HepG2 (cell line): Measurements from ENCODE around the gene NTN5. TPM values are rescaled to one million over a fixed set of nuclear protein-coding genes. Genes with fewer than 3 reads are reported as not detected.
A peak's percentile ranks its signal among the peaks of the same experiment; 100 is the strongest.

Experiments
- GZF1 ChIP-seq: sonication (generic); formaldehyde crosslinking; IDR thresholded peaks from 2 replicates; pipeline ENCODE4 v1.5.1; 2020; ENCODE audit warnings: mild to moderate bottlenecking, missing genetic modification reagents
- PPARG ChIP-seq: conservative IDR thresholded peaks from 2 replicates; pipeline ENCODE4 v1.6.1; 2016; ENCODE audit warnings: missing biosample characterization, missing genetic modification reagents
- RARA ChIP-seq: IDR thresholded peaks from 2 replicates; pipeline ENCODE4 v1.6.1; 2016; ENCODE audit warnings: missing genetic modification reagents, missing compliant biosample characterization
- SOX5 ChIP-seq: IDR thresholded peaks from 2 replicates; pipeline ENCODE4 v1.6.1; 2016; ENCODE audit warnings: borderline replicate concordance
- ZMYM3 ChIP-seq: sonication (generic); formaldehyde crosslinking; IDR thresholded peaks from 2 replicates; pipeline ENCODE4 v1.5.1; 2020; ENCODE audit warnings: mild to moderate bottlenecking, missing genetic modification reagents
- ZNF317 ChIP-seq: sonication (generic); formaldehyde crosslinking; IDR thresholded peaks from 2 replicates; pipeline ENCODE4 v1.5.0; 2020; ENCODE audit warnings: mild to moderate bottlenecking, missing genetic modification reagents
- ZNF766 ChIP-seq: sonication (generic); formaldehyde crosslinking; IDR thresholded peaks from 2 replicates; pipeline ENCODE4 v1.5.0; 2020; ENCODE audit warnings: missing genetic modification reagents, borderline replicate concordance
- ZSCAN20 ChIP-seq: sonication (generic); formaldehyde crosslinking; IDR thresholded peaks from 2 replicates; pipeline ENCODE4 v1.4.0; 2020; ENCODE audit warnings: missing genetic modification reagents, mild to moderate bottlenecking, borderline replicate concordance
- polyA plus RNA-seq, 8 experiments: library from polyadenylated mRNA; depleted of rRNA in 3 of 8; stranded (reverse) in 7 of 8; unstranded in 1 of 8; fragments of >200 nt; fragmentation: Illumina TruSeq in 4 of 8; extraction: Trizol in 4 of 8; gene quantifications; 2 replicates each; pipeline versions ENCODE4 v1.2.1 to v1.2.3, GENCODE V29; 2011 to 2016; ENCODE audit warnings: low read depth in 4 of 8, missing spikeins in 1 of 8, mixed read lengths in 1 of 8; ENCODE audit not compliant: insufficient read depth in 1 of 8
- total RNA-seq, 5 experiments: library from RNA; depleted of rRNA; stranded (reverse); fragments of >200 nt; fragmentation: Illumina TruSeq; extraction: Trizol; gene quantifications; 2 replicates each; pipeline ENCODE4 v1.2.3, GENCODE V29; 2016; ENCODE audit warnings: low read depth in 1 of 5
- TF ChIP-seq, protein P1 (sequence below): sonication (generic); formaldehyde crosslinking; IDR thresholded peaks from 2 replicates; pipeline ENCODE4 v1.8.1; 2023; ENCODE audit warnings: missing genetic modification reagents, inconsistent platforms, borderline replicate concordance
- TF ChIP-seq, protein P2 (sequence below): sonication (generic); formaldehyde crosslinking; IDR thresholded peaks from 2 replicates; pipeline ENCODE4 v1.4.0; 2020; ENCODE audit warnings: missing genetic modification reagents
- TF ChIP-seq, protein P3 (sequence below): sonication (generic); formaldehyde crosslinking; IDR thresholded peaks from 2 replicates; pipeline ENCODE4 v1.5.0; 2020; ENCODE audit warnings: mild to moderate bottlenecking, missing genetic modification reagents, borderline replicate concordance
- TF ChIP-seq, protein P4 (sequence below): IDR thresholded peaks from 2 replicates; pipeline ENCODE4 v1.6.1; 2012; ENCODE audit warnings: inconsistent platforms
- TF ChIP-seq, protein P5 (sequence below): sonication (generic); formaldehyde crosslinking; IDR thresholded peaks from 2 replicates; pipeline ENCODE4 v1.4.0; 2020; ENCODE audit warnings: mild to moderate bottlenecking, missing genetic modification reagents
- TF ChIP-seq, protein P6 (sequence below): sonication (generic); formaldehyde crosslinking; IDR thresholded peaks from 2 replicates; pipeline ENCODE4 v1.8.1; 2023; ENCODE audit warnings: missing genetic modification reagents, mild to moderate bottlenecking, borderline replicate concordance

Gene NTN5
- total and polyA plus RNA-seq, 2 of the 13 experiments (the other 11 are each of a cell fraction or from before 2014, with no cell fraction given): 0.05 TPM; not detected in 1

DNA sequence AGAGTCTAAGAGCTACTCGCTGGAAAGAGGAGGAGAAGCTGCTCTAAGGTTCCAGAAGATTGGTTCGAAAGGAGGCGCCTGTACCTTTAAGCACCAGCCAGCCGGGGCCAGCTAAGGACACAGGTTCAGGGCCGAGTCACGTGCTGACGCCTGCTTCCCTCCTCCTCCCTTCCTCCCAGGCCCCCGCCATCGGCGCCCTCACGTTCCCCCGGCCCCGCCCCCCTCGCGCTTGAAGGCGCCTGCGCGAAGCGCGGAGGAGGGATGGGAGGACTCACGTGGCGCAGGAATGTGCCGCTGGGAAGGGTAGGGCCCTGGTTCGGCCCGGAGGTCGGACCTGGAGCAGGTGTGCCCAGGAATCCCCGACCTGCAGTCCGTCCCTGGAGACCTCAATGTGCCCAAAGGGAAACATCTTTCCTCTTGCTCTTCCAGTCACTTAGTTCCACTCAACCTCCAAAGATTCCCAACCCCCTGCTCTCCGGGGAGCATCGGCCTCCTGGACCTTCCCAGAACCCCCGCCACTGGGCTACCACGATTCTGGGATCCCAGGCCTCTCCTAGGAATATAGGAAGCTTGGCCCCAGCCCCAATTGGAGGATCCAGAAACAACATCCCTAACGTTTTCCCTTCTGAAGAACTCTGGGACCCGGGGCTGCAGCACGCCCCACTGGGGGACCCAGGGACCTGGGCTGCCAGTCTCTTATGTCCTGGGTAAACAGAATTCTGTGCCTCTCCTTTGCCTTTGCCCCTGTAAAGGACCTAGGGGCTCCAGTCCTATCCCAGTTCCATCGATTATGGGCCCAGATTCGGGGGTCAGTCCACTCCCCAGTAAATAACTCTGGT is 38.2 kb downstream of the NTN5 start (continued):
- TF ChIP-seq, protein P1, sequence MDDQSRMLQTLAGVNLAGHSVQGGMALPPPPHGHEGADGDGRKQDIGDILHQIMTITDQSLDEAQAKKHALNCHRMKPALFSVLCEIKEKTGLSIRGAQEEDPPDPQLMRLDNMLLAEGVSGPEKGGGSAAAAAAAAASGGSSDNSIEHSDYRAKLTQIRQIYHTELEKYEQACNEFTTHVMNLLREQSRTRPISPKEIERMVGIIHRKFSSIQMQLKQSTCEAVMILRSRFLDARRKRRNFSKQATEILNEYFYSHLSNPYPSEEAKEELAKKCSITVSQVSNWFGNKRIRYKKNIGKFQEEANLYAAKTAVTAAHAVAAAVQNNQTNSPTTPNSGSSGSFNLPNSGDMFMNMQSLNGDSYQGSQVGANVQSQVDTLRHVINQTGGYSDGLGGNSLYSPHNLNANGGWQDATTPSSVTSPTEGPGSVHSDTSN (CRISPR knock-in tag): no peak
- TF ChIP-seq ZSCAN20: no peak
- no peak for TF ChIP-seq GZF1 (CRISPR knock-in tag)
- TF ChIP-seq, protein P2, sequence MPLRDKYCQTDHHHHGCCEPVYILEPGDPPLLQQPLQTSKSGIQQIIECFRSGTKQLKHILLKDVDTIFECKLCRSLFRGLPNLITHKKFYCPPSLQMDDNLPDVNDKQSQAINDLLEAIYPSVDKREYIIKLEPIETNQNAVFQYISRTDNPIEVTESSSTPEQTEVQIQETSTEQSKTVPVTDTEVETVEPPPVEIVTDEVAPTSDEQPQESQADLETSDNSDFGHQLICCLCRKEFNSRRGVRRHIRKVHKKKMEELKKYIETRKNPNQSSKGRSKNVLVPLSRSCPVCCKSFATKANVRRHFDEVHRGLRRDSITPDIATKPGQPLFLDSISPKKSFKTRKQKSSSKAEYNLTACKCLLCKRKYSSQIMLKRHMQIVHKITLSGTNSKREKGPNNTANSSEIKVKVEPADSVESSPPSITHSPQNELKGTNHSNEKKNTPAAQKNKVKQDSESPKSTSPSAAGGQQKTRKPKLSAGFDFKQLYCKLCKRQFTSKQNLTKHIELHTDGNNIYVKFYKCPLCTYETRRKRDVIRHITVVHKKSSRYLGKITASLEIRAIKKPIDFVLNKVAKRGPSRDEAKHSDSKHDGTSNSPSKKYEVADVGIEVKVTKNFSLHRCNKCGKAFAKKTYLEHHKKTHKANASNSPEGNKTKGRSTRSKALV (CRISPR knock-in tag): 0 out of 2 replicates have a peak, but pooled peaks have one; percentile 24
- peak; percentile 30; the same call in 1 of the 2 replicates for TF ChIP-seq ZNF766 (CRISPR knock-in tag)
- TF ChIP-seq RARA (CRISPR knock-in tag): peak; percentile 95
- TF ChIP-seq, protein P3, sequence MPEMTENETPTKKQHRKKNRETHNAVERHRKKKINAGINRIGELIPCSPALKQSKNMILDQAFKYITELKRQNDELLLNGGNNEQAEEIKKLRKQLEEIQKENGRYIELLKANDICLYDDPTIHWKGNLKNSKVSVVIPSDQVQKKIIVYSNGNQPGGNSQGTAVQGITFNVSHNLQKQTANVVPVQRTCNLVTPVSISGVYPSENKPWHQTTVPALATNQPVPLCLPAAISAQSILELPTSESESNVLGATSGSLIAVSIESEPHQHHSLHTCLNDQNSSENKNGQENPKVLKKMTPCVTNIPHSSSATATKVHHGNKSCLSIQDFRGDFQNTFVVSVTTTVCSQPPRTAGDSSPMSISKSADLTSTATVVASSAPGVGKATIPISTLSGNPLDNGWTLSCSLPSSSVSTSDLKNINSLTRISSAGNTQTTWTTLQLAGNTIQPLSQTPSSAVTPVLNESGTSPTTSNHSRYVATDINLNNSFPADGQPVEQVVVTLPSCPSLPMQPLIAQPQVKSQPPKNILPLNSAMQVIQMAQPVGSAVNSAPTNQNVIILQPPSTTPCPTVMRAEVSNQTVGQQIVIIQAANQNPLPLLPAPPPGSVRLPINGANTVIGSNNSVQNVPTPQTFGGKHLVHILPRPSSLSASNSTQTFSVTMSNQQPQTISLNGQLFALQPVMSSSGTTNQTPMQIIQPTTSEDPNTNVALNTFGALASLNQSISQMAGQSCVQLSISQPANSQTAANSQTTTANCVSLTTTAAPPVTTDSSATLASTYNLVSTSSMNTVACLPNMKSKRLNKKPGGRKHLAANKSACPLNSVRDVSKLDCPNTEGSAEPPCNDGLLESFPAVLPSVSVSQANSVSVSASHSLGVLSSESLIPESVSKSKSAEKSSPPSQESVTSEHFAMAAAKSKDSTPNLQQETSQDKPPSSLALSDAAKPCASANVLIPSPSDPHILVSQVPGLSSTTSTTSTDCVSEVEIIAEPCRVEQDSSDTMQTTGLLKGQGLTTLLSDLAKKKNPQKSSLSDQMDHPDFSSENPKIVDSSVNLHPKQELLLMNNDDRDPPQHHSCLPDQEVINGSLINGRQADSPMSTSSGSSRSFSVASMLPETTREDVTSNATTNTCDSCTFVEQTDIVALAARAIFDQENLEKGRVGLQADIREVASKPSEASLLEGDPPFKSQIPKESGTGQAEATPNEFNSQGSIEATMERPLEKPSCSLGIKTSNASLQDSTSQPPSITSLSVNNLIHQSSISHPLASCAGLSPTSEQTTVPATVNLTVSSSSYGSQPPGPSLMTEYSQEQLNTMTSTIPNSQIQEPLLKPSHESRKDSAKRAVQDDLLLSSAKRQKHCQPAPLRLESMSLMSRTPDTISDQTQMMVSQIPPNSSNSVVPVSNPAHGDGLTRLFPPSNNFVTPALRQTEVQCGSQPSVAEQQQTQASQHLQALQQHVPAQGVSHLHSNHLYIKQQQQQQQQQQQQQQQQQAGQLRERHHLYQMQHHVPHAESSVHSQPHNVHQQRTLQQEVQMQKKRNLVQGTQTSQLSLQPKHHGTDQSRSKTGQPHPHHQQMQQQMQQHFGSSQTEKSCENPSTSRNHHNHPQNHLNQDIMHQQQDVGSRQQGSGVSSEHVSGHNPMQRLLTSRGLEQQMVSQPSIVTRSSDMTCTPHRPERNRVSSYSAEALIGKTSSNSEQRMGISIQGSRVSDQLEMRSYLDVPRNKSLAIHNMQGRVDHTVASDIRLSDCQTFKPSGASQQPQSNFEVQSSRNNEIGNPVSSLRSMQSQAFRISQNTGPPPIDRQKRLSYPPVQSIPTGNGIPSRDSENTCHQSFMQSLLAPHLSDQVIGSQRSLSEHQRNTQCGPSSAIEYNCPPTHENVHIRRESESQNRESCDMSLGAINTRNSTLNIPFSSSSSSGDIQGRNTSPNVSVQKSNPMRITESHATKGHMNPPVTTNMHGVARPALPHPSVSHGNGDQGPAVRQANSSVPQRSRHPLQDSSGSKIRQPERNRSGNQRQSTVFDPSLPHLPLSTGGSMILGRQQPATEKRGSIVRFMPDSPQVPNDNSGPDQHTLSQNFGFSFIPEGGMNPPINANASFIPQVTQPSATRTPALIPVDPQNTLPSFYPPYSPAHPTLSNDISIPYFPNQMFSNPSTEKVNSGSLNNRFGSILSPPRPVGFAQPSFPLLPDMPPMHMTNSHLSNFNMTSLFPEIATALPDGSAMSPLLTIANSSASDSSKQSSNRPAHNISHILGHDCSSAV (CRISPR knock-in tag): no peak
- TF ChIP-seq, protein P4, sequence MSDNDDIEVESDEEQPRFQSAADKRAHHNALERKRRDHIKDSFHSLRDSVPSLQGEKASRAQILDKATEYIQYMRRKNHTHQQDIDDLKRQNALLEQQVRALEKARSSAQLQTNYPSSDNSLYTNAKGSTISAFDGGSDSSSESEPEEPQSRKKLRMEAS: peak; percentile 96
- peak; percentile 66; the same call in 1 of the 2 replicates for TF ChIP-seq ZMYM3 (CRISPR knock-in tag)
- TF ChIP-seq SOX5 (CRISPR knock-in tag): peak; percentile 38; the same call in 1 of the 2 replicates
- no peak for TF ChIP-seq ZNF317 (CRISPR knock-in tag)
- TF ChIP-seq, protein P5, sequence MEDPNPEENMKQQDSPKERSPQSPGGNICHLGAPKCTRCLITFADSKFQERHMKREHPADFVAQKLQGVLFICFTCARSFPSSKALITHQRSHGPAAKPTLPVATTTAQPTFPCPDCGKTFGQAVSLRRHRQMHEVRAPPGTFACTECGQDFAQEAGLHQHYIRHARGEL: no peak
- TF ChIP-seq, protein P6, sequence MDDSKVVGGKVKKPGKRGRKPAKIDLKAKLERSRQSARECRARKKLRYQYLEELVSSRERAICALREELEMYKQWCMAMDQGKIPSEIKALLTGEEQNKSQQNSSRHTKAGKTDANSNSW: no peak
- no peak; the same call in 1 of the 2 replicates for TF ChIP-seq PPARG (CRISPR knock-in tag)
